GM13976 (cell line): ENCODE data around the gene PCYT2.

ENCODE experiments used
- DNase-seq: peaks from one replicate; pipeline ENCODE4 v3.0.0; 2012; ENCODE audit warnings: low spot score
- in situ Hi-C: fragments of 300-500 bp; cut with MboI; formaldehyde crosslinking; loops from one replicate; pipeline ENCODE4 v1.12.0; 2022; ENCODE audit warnings: low sequenced_read_pairs, mixed read lengths, inconsistent platforms; ENCODE audit not compliant: unreplicated experiment
- TF ChIP-seq, protein P1 (sequence below): IDR thresholded peaks from 2 replicates; pipeline ENCODE4 v1.5.1; 2012; ENCODE audit warnings: borderline replicate concordance, mild to moderate bottlenecking; ENCODE audit not compliant: insufficient read depth; ENCODE audit errors: extremely low read depth, missing control alignments, control extremely low read depth

The PCYT2 gene

GRCh38 chr17:81925860-81926450 is 14.8 kb upstream of the PCYT2 start:
- TF ChIP-seq, protein P1, sequence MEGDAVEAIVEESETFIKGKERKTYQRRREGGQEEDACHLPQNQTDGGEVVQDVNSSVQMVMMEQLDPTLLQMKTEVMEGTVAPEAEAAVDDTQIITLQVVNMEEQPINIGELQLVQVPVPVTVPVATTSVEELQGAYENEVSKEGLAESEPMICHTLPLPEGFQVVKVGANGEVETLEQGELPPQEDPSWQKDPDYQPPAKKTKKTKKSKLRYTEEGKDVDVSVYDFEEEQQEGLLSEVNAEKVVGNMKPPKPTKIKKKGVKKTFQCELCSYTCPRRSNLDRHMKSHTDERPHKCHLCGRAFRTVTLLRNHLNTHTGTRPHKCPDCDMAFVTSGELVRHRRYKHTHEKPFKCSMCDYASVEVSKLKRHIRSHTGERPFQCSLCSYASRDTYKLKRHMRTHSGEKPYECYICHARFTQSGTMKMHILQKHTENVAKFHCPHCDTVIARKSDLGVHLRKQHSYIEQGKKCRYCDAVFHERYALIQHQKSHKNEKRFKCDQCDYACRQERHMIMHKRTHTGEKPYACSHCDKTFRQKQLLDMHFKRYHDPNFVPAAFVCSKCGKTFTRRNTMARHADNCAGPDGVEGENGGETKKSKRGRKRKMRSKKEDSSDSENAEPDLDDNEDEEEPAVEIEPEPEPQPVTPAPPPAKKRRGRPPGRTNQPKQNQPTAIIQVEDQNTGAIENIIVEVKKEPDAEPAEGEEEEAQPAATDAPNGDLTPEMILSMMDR, result no peak
- in situ Hi-C loops, result no loop called here
- no peak for DNase-seq

DNA sequence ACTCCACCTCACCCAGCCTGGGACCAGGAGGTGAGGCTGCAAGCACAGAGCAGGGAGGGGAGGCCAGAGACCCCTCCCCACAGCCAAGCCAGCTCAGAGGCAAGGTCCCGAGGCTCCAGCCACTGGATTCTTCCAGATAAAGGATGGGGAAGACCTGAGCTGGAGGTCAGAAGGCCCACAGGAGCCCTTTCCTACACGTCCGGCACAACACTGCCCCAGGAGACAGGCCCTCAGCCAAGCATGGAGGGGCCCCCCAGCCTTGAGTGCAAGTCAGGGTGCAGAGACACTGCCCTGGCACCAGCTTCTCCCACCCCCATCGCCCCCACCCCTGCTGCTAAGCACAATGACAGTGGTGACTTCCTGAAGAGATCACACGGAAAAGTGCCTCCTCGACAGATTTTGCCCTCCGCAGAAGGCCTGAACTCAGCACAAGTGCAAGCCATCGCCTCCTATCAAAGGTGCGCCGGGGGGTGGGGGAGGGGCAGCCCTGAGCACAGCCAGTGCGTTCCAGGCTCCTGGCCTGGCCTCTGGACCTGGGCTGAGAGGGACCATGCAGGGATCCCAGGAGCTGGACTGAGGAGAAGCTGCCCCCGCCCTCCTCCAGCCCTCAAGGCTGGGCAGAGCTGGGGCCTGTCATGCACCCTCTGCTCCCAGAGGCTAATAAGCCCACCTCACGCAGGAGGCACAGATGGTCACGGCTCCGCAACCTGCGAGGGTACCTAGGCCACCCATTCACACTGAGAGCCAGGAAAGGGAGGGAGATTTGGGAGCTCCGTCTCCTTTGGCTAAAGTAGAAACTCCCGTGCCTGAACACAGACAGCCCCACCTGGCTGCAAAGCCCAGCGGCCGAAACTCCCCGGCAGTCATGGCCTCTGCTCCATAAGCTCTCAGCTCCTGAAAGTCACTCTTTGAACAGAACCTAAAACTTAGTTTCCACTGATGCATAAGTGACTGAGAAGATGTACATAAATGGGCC is 13.6 kb upstream of the PCYT2 start:
- in situ Hi-C loops, result no loop called here
- DNase-seq, result no peak
- TF ChIP-seq, protein P1, result no peak

GRCh38 chr17:81923302-81924260 is 12.4 kb upstream of the PCYT2 start:
- TF ChIP-seq, protein P1, result no peak
- DNase-seq, result no peak
- in situ Hi-C loops, result no loop called here

DNA sequence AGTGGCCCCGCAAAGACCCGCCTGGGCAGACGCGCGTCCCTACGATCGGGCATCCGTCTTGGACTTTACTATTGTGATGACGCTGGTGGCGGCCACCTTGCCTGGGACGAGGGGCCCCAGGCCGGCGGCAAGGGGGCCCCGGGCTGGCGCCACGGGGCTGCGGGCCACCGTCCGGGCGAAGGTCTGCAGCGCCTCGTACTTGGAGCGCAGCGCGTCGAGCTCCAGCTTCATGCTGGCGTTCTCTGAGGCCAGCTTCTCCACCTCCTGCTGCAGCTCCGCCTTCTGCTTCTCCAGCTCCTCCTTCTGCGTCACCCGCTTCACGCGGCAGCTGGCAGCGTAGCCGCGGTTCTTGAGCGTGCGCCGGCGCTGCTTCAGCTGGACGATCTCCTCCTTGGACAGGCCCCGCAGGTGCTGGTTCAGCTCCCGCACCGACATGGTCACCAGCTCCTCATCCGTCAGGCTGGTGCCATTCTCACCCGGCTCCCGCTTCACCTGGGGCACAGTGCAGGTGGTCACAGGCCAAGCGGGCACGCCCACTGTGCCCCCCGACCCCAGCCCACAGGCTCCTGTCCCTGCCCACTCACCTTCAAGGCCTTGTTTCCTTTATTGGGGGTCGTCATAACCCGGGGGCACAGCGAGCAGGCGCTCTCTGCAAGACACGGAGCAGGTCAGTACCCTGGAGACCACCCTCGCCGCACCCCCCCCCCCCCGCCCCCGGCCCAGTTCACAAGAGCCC is 11.5 kb upstream of the PCYT2 start:
- TF ChIP-seq, protein P1, result no peak
- no peak for DNase-seq
- in situ Hi-C loops, result no loop called here

- in situ Hi-C loops, result no loop called here
- TF ChIP-seq, protein P1, result no peak
- DNase-seq, result no peak
Measured at GRCh38 chr17:81921996-81922565, 10.9 kb upstream of the PCYT2 start.
